Activated CD4-positive, alpha-beta T cell treated with anti-CD3 and anti-CD28 coated beads, Interleukin-2, amount 50 U/mL, for 48 hours (primary cell): ENCODE results near the gene SMIM28.

Experiments
- DNase-seq, 2 experiments: peaks; one replicate each; pipeline ENCODE4 v3.0.0-alpha.2; 2020

Gene SMIM28

GRCh38 chr6:138374815-138375214 lies 2.9 kb upstream of the SMIM28 start:
- no peak for DNase-seq

- DNase-seq: no peak
These were observed 663 bp upstream of the SMIM28 start for GRCh38 chr6:138377042-138377441.

- DNase-seq: no peak
These were observed 758 bp downstream of the SMIM28 start for GRCh38 chr6:138378463-138378862.

- no peak for DNase-seq
These were observed 5.0 kb downstream of the SMIM28 start for GRCh38 chr6:138382498-138383265.

- no peak for DNase-seq
These were observed 6.1 kb downstream of the SMIM28 start for GRCh38 chr6:138383776-138384175.

GRCh38 chr6:138386897-138387296 lies 9.2 kb downstream of the SMIM28 start:
- no peak for DNase-seq

GRCh38 chr6:138387577-138388368 lies 10.1 kb downstream of the SMIM28 start:
- DNase-seq: no peak

- no peak for DNase-seq
These were observed 11.8 kb downstream of the SMIM28 start for GRCh38 chr6:138389551-138389950.

GRCh38 chr6:138393871-138394783 lies 16.4 kb downstream of the SMIM28 start:
- DNase-seq: no peak

GRCh38 chr6:138396709-138397108 lies 19.0 kb downstream of the SMIM28 start:
- DNase-seq: no peak

GRCh38 chr6:138397128-138398122 lies 19.7 kb downstream of the SMIM28 start:
- DNase-seq: no peak

- DNase-seq: no peak
These were observed 22.6 kb downstream of the SMIM28 start for GRCh38 chr6:138400326-138400725.

GRCh38 chr6:138401960-138402837 lies 24.5 kb downstream of the SMIM28 start:
- no peak for DNase-seq

GRCh38 chr6:138402838-138403187 lies 25.1 kb downstream of the SMIM28 start:
- DNase-seq: no peak

- DNase-seq: peak; percentile 23 to 49
These were observed 25.7 kb downstream of the SMIM28 start for GRCh38 chr6:138403324-138403800.

GRCh38 chr6:138403801-138404665 lies 26.3 kb downstream of the SMIM28 start, which contains the start of gene HEBP2:
Gene HEBP2, plus strand, starts transcription at chr6:138404223. Its CDS starts 273 bp downstream, at chr6:138404496.
- peak; percentile 95 to 97 for DNase-seq

- peak; percentile 26 to 43 for DNase-seq
These were observed 27.1 kb downstream of the SMIM28 start for GRCh38 chr6:138404666-138405337.

- DNase-seq: no peak
These were observed 28.2 kb downstream of the SMIM28 start for GRCh38 chr6:138405816-138406413.
